Caco-2 (cell line): Measurements from ENCODE around the gene CLNK. TPM values are rescaled to one million over a fixed set of nuclear protein-coding genes. Genes with fewer than 3 reads are reported as not detected.

Source experiments
- BruUV-seq: library from RNA; stranded (reverse); fragments of 400-500 nt; replicated peaks from 2 replicates; lab custom pipeline; 2021; lab: Mats Ljungman, UMichigan
- CTCF ChIA-PET: fragments of 300-600 bp; sonication (Branson Sonifier 250); formaldehyde crosslinking; loops from one replicate; lab custom pipeline; 2022; ENCODE audit warnings: antibody characterized with exemption; lab: Charles Lee
- POLR2A ChIA-PET: fragments of 300-600 bp; sonication (Branson Sonifier 250); formaldehyde crosslinking; loops from one replicate; lab custom pipeline; 2022; ENCODE audit warnings: antibody characterized with exemption; lab: Charles Lee
- DNase-seq, 2 experiments: peaks; one replicate each; pipeline versions ENCODE4 v3.0.0 to v3.0.0-alpha.2; 2020 to 2022
- H3K27me3 ChIP-seq: replicated peaks from 2 replicates; pipeline ENCODE4 v1.6.0; 2011; ENCODE audit warnings: low read length; ENCODE audit not compliant: control insufficient read depth, insufficient read depth
- H3K36me3 ChIP-seq: 2 replicates; pipeline ENCODE4 v1.5.1; 2011; ENCODE audit warnings: low read length; ENCODE audit not compliant: control insufficient read depth, insufficient read depth
- H3K4me1 ChIP-seq: fragments of 250-450 bp; sonication (Bioruptor Pico); 2 replicates; pipeline ENCODE4 v1.5.1; 2020; ENCODE audit warnings: mild to moderate bottlenecking
- H3K4me3 ChIP-seq: 2 replicates; pipeline ENCODE4 v1.5.1; 2011; ENCODE audit warnings: low read depth, mild to moderate bottlenecking, control low read depth, low read length
- H3K9me3 ChIP-seq: fragments of 250-450 bp; sonication (Bioruptor Pico); 2 replicates; pipeline ENCODE4 v1.5.1; 2020; ENCODE audit warnings: mild to moderate bottlenecking, moderate library complexity
- H3K27ac Mint-ChIP-seq: one replicate; pipeline ENCODE4 v1.8.0; 2022; ENCODE audit warnings: mixed read lengths; ENCODE audit not compliant: unreplicated experiment
- H3K27me3 Mint-ChIP-seq: one replicate; pipeline ENCODE4 v1.8.0; 2022; ENCODE audit warnings: mixed read lengths; ENCODE audit not compliant: insufficient read depth, unreplicated experiment
- H3K36me3 Mint-ChIP-seq: one replicate; pipeline ENCODE4 v1.8.0; 2022; ENCODE audit warnings: mild to moderate bottlenecking, mixed read lengths; ENCODE audit not compliant: insufficient read depth, unreplicated experiment
- H3K4me1 Mint-ChIP-seq: one replicate; pipeline ENCODE4 v1.8.0; 2022; ENCODE audit warnings: low read depth, mixed read lengths; ENCODE audit not compliant: unreplicated experiment
- H3K4me3 Mint-ChIP-seq: one replicate; pipeline ENCODE4 v1.8.0; 2022; ENCODE audit warnings: mild to moderate bottlenecking, moderate library complexity, mixed read lengths; ENCODE audit not compliant: unreplicated experiment
- H3K9me3 Mint-ChIP-seq: one replicate; pipeline ENCODE4 v1.8.0; 2022; ENCODE audit warnings: mixed read lengths; ENCODE audit not compliant: unreplicated experiment
- CTCF ChIP-seq, 2 experiments: fragments of 200-600 bp in 1 of 2; IDR thresholded peaks; 1 replicate in 1 of 2; 2 replicates in 1 of 2; pipeline versions ENCODE4 v1.5.1 to v1.8.0; 2011 to 2022; ENCODE audit warnings: antibody characterized with exemption in 1 of 2, control low read depth in 1 of 2, inconsistent platforms in 1 of 2, low read depth in 1 of 2, low read length in 1 of 2, mild to moderate bottlenecking in 1 of 2, moderate library complexity in 1 of 2; ENCODE audit not compliant: insufficient read depth in 1 of 2, severe bottlenecking in 1 of 2, unreplicated experiment in 1 of 2
- intact Hi-C: fragments of 100-400 bp; cut with micrococcal nuclease; formaldehyde crosslinking; loops from one replicate; pipeline ENCODE4 v1.10.0; 2022; ENCODE audit not compliant: unreplicated experiment
- total RNA-seq: library from RNA; stranded (reverse); gene quantifications from 2 replicates; pipeline ENCODE4 v1.2.3, GENCODE V29; 2022

Gene CLNK
- total RNA-seq, 1 experiment from 2014 or later, result not detected

DNA sequence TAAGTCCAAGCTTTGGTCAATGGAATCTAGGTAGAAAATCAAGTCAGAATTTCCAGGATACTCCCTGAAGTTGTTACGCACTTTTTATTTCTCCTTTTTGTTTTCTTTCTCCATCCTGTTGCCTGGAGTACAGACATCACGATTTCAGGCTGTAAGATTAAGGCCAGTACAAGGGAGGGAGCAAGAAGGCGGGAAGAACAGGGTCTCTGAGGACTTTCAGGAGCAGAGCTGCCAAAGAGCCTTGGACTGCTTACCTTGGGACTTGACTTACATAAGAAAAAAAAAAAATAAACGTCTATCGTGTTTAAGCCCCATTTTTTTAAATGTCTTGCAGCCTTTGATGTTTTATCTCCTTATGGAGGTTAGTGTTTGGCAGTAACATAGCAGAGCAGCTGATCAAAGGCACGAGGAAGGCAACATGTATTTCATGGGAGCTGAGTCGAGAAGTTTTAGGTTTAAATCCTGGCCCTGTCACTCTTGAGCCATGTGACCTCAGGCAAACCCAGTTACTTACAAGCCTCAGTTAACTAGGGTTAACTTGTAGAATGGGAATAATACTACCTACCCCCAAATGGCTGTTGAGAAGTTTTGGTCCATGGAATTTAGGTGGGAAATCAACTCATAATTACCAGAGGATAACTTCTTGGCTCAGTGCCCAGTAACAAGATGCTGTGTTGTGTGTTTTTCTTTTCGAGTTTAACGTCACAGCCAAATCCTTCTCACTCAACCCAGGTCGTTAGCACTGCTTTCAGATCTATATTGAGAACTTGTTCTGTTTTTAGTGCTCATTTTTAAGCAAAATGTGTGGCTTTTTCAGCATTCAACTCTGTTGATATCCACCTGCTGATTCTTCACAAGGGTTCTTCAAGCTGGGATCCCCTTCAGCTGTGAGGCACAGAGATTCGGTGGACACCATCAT lies 106.8 kb downstream of the CLNK start:
- no peaks in the 10 kb centered on the region for H3K36me3 ChIP-seq
- peaks cover 13% of the 10 kb centered on the region for H3K9me3 Mint-ChIP-seq
- H3K4me3 ChIP-seq, result no peak overlapping the region
- DNase-seq, result peak in 1 of 2 experiments; percentile 30
- ChIA-PET POLR2A (no interaction called here), CTCF (interaction anchor here (0.6 kb wide), 1 partner anchor 1592 kb away, joined by 3 read pairs; no protein-coding TSS in a partner anchor)
- no peaks in the 10 kb centered on the region for H3K9me3 ChIP-seq
- TF ChIP-seq CTCF (IDR thresholded peaks at IDR 0.05; ENCODE audit: insufficient read depth in 1 of 2, low read depth in 1 of 2, low read length in 1 of 2, severe bottlenecking in 1 of 2, unreplicated experiment in 1 of 2), result no peak
- no peak overlapping the region for H3K27ac Mint-ChIP-seq
- no peaks in the 10 kb centered on the region for H3K36me3 Mint-ChIP-seq
- intact Hi-C loops, result no loop called here
- peaks cover under 1% of the 10 kb centered on the region for H3K4me1 Mint-ChIP-seq
- no peaks in the 10 kb centered on the region for H3K27me3 Mint-ChIP-seq
- BruUV-seq, result no TSS peak
- no peak overlapping the region for H3K4me3 Mint-ChIP-seq
- H3K27me3 ChIP-seq, result no peaks in the 10 kb centered on the region
- peaks cover 14% of the 10 kb centered on the region for H3K4me1 ChIP-seq

DNA sequence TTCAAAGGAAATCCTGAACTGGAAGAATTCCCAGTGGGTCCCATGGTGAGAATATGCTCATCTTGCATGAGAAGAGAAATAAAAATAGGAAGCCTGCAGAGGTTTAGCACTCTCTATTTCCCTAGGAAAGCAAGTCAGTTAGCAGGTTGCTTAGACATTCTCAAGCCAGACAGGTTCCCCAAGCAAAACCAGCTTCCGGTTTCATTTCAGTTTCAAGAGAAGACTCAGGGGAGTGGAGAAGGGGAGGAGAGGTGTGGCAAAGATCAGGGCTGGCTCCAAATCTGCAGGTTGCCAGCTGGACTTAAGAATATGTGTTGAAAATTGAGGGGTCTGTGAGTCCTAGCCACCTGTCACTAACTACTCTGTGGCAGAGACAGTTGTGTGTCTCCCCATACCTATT lies 107.5 kb downstream of the CLNK start:
- no peaks in the 10 kb centered on the region for H3K4me1 Mint-ChIP-seq
- Histone ChIP-seq H3K27me3 (no peaks in the 10 kb centered on the region), H3K9me3 (no peaks in the 10 kb centered on the region), H3K4me1 (peaks cover 14% of the 10 kb centered on the region), H3K4me3 (no peak overlapping the region), H3K36me3 (no peaks in the 10 kb centered on the region)
- H3K27ac Mint-ChIP-seq, result no peak overlapping the region
- BruUV-seq, result no TSS peak
- no peaks in the 10 kb centered on the region for H3K27me3 Mint-ChIP-seq
- ChIA-PET POLR2A (no interaction called here), CTCF (interaction anchor here (0.6 to 0.7 kb wide), 2 partner anchors 517 to 1593 kb away, joined by 3 read pairs; no protein-coding TSS in a partner anchor)
- H3K4me3 Mint-ChIP-seq, result no peak overlapping the region
- intact Hi-C loops, result no loop called here
- no peak for DNase-seq
- no peaks in the 10 kb centered on the region for H3K36me3 Mint-ChIP-seq
- peaks cover 13% of the 10 kb centered on the region for H3K9me3 Mint-ChIP-seq
- TF ChIP-seq CTCF (IDR thresholded peaks at IDR 0.05; ENCODE audit: insufficient read depth in 1 of 2, low read depth in 1 of 2, low read length in 1 of 2, severe bottlenecking in 1 of 2, unreplicated experiment in 1 of 2), result no peak

GRCh38 chr4:10576236-10576635 lies 108.3 kb downstream of the CLNK start:
- H3K36me3 Mint-ChIP-seq, result no peaks in the 10 kb centered on the region
- intact Hi-C loops, result no loop called here
- Histone ChIP-seq H3K27me3 (no peaks in the 10 kb centered on the region), H3K36me3 (no peaks in the 10 kb centered on the region), H3K9me3 (no peaks in the 10 kb centered on the region), H3K4me1 (peaks cover 14% of the 10 kb centered on the region), H3K4me3 (no peak overlapping the region)
- CTCF ChIA-PET, result interaction anchor here (0.7 kb wide), 1 partner anchor 518 kb away, joined by 3 read pairs; no protein-coding TSS in a partner anchor
- BruUV-seq, result no TSS peak
- peaks cover 13% of the 10 kb centered on the region for H3K9me3 Mint-ChIP-seq
- no peak overlapping the region for H3K4me3 Mint-ChIP-seq
- POLR2A ChIA-PET, result no interaction called here
- H3K27ac Mint-ChIP-seq, result no peak overlapping the region
- H3K4me1 Mint-ChIP-seq, result no peaks in the 10 kb centered on the region
- no peak for TF ChIP-seq CTCF (IDR thresholded peaks at IDR 0.05; ENCODE audit: insufficient read depth in 1 of 2, low read depth in 1 of 2, low read length in 1 of 2, severe bottlenecking in 1 of 2, unreplicated experiment in 1 of 2)
- no peak for DNase-seq
- no peaks in the 10 kb centered on the region for H3K27me3 Mint-ChIP-seq
